Epidermal melanocyte (primary cell): ENCODE results near the gene COQ8A.
"Not testable (repeated sequence)": the region's sequence is repeated elsewhere in the genome, so short reads cannot be mapped to it uniquely, and the experiment has no call there.

Source experiments
- DNase-seq: peaks from one replicate; pipeline ENCODE4 v3.0.0; 2011; ENCODE audit warnings: low spot score; ENCODE audit not compliant: insufficient read length

COQ8A gene

GRCh38 chr1:226983247-226983991 is 43.3 kb downstream of the COQ8A start:
- no peak for DNase-seq

DNA sequence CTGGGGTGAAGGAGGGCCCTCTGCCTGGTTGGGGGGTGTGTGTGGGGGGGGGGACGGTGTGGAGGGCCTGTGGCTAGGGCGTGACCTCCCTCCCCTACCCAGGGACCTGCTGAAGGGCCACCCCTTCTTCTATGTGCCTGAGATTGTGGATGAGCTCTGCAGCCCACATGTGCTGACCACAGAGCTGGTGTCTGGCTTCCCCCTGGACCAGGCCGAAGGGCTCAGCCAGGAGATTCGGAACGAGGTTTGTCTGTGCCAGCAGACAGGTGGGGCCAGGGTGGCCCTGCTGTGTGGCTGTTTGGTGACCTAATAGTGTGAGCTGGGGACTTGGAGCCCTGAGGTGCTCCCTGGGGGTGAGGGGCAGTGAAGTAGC is 43.9 kb downstream of the COQ8A start:
- no peak for DNase-seq

- no peak for DNase-seq
Observed at GRCh38 chr1:226984521-226985238, 44.6 kb downstream of the COQ8A start.

GRCh38 chr1:226985239-226985838 is 45.2 kb downstream of the COQ8A start:
- no peak for DNase-seq

DNA sequence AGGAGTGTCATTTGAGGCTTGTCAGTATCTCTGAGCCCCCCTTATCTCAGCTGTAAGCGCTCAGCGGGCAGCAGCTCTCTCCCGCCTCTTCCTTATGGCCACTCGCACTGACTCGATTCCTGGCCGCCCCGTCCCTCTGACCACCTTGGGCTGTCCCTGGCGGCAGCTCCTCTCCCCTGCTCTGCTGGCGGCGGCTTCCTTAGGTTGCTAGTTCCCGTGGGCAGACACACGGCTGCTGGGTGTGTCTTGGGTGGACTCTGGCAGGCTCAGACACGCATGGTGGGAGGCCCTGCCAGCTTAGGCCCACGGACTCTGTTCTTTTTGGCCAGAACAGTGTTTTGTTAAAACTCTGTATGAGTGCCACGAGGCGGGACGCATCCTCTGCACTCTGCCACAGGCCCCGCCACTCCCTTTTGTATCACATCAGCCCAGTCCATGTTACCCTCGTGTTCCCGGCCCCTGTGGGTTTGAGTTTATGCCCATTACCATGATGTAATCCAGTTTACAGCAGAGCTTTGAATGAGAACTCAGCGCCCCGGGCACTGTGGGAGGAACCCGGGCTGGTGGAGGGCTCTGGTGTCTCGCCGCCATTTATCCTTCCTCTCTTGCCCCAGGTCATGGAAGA is 45.9 kb downstream of the COQ8A start:
- DNase-seq, result no peak

DNA sequence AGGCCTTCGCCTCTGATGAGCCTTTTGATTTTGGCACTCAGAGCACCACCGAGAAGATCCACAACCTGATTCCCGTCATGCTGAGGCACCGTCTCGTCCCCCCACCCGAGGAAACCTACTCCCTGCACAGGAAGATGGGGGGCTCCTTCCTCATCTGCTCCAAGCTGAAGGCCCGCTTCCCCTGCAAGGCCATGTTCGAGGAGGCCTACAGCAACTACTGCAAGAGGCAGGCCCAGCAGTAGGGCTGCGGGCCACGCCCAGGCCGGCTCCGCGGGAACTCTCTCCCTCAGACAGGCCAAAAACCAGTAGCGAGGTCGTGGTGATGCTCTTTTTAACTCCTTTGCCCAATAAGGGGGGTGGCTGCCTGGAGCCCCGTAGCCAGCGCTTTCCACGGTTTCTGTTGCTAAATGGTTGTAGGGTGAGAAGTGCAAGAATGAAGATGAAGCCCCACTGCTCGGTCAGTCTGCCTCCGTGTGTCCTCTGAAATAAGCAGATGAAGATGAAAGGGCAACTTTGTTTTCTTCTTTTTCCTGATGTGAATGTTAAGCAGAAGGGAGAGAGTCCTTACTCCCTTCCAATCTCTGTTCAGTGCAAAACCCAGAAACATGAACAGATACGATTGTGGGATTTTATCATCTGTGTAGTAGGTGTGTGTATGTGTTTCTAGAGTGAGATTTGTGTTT is 46.5 kb downstream of the COQ8A start:
- DNase-seq, result no peak

DNA sequence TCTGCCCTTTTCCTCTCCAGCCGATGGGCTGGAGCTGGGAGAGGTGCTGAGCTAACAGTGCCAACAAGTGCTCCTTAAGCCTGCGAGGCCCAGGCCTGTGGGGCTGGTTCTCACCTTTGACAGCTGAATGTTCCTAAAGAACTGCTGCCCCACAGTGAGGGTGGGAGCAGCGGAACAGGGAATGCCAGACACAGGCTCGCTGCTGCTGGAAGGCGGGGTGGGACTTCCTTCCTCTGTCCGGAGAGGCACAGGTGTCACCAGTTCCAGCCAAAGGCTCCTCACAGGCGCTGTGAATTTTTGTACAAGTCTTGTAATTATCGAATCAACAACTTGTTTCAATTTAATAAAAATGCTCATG is 47.1 kb downstream of the COQ8A start:
- no peak for DNase-seq

DNA sequence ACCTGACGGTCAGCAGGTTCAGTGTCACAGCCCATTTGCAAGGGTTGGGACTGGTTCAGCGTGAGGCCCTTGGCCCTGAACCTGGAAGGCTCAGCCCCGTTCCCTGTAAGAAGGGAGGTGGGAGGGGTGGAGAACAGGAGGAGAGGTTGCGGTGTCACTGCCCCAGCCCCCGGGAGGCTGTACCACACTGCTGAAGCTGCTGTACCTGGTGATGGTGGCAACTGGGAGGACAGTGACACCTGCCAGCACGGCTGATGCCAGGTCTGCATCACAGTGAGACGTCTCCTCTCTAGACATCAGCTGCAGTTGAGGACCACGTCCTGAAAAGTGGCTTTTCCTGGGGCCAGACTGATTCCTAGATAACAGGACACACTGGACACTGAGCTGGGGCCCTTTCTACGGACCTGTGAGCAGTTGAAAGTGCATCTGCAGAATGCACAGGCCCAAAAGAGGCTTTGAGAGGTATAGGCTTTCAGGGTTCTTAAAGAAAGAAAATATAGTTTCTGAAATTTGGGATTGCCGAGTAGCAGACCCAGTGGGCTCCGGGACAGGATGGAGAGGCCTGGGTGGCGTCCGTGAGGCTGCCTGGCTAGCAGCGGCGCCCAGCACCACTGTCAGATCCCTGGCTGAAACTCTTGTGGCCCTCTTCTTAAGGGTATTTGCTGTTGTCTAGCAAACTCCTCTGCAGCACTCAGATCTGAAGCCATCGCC is 47.7 kb downstream of the COQ8A start:
- no peak for DNase-seq

- DNase-seq, result no peak
Observed at GRCh38 chr1:226988334-226988666, 48.2 kb downstream of the COQ8A start.

DNA sequence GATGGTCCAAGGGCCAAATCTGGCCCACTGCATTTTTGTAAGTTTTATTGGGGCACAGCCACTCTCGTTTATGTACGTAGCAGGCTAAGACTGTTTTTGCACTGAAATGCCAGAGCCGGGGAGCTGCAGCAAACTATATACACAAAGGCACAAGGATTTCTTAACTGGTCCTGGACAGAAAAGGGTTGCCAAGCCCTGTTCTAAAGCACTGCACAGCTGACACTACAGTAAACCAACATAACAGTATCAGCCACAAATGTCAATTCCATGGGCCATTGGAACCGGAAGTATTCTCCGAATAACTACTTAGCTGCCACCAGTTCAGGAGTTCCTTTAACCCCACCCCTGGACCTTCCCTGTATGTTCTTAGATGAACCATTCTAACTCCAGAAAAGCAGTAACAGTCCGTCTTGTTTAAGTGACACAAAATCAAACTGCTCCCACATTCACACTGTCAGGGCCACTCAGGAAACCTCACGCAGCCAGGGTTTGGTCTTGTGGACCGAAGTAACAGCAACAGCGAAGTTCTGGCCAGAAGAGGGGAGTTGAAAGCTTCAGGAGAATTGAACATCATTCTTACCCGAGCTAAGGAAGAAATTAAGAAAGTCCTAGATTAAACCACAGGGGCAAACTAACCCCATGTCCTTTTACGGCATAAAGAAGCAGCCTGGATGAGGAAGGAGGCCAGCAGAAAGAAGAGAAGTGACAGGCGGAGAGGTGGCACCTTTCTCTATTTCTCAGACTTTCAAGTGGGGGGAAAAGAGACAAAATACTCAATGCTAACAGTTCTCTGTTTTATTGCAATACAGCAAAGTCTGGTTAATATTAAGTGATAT is 49.2 kb downstream of the COQ8A start:
- no peak for DNase-seq

- DNase-seq, result no peak
Observed at GRCh38 chr1:226990133-226990716, 50.1 kb downstream of the COQ8A start.

- DNase-seq, result no peak
Observed at GRCh38 chr1:226991920-226992319, 51.8 kb downstream of the COQ8A start.

DNA sequence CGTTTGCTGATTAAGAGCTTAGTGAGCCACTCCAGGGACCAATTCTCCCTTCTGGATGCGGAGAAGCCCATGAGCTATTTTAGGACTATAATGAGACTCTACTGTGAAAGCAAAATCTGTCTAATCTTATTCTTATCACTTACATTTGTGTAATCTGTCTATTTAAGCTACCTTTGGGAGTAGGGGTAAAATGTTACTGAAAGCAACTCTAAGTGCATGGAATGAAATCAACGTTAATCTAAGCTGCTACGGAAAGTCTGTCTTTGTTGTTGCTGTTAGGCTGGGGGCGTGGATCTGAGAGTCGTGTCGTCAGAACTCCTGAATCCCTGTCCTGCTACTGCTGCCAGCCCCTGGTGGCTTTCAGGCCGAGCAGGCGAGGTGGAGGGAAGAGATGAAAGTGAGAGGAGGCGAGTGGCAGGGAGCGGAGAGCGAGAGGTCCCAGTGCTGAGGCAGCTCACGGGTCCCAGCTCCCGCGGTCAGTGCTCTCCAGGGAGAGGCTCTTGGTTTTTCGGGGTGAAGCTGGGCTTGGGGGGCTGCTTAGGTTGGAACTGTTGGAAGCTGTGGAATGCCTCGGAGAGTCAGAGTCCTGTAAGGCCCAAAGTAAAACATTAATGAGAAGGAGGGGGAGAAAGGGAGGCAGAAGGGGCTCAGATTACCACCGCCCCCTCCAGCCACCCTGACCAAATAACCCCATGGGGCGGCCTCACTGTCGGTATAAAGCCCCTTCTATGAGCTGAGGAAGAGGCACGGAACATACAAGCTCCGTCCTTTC is 53.9 kb downstream of the COQ8A start:
- no peak for DNase-seq

DNA sequence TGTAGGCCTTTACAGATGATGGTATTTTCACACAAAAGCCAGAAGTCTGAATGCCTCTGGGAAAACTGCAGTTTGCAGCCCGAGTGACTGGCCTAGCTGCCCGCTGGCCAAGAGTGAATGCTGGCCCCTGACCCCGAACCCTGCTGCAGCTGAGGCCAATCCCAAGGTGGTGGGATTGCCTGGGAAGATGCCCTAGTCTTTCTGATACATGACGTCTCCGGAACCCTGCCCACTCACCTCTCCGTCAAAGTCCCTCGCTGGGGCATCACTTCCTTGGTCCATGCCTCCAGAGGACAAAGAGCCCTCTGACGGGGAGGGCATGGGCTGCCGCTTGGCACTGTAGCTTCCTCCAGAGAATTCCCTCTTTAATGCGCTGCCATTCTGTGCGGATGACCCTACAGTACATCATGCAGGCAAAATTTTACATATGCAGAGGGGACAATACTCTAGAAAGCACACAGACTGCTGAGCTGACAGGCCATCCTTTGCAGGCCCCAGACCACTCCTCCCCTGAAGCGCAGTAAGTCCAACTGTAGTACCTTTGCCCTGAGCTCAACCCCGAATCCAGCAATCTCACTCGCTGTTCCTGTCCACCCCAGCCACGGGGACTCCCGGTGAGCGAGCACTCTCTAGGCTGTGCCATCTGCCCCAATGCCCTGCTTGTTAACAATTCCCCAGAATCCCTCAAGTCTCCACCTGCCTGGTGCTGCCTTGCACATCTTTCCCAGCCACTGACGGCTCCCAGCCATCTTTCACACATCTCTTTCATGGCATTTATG is 54.7 kb downstream of the COQ8A start:
- DNase-seq, result no peak

DNA sequence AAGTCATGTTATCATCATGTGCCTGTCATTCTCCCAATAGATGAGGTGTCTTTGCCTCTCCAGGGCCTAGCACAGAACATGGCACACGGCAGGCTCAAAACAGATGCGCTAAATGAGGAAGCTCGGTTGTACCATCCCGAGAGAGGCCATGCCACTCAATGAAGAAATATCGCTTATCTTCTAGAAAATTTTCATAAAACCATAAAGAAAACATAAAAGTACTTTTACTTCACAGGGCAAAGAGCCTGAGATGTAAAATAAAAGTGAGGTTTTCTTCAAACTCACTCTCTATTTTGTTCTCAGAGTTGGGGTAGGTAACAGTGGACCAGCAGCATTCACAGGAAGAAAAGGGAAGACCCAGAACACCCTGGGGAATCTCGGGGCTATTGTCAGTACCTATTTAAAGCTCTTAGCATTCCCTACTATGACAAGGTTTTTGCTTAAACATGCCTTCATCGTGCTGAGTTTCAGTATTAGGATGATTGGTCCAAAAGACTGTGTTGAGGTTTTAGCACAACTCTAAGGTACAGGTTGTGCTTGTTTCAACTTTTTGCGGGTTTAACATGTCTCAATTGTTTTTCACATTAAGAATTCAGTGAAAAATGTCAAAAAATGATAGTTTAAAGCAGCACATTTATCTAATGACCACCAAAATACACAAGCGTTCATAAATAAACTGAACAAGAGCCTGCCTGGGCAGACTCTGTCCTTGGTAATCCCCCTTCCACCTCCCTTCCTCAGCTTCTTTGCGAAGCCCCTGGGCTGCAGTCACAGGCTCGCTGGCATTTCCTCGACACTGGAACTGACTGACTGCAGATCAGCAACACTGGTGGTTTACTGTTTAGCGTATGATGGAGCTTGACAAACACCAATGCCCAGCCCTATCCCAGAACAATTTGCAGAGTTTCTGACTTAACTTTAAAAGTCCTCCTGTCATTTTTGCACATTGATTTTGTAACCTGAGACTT is 55.6 kb downstream of the COQ8A start:
- DNase-seq, result no peak

GRCh38 chr1:226999579-226999978 is 59.5 kb downstream of the COQ8A start:
- not testable (repeated sequence) for DNase-seq

DNA sequence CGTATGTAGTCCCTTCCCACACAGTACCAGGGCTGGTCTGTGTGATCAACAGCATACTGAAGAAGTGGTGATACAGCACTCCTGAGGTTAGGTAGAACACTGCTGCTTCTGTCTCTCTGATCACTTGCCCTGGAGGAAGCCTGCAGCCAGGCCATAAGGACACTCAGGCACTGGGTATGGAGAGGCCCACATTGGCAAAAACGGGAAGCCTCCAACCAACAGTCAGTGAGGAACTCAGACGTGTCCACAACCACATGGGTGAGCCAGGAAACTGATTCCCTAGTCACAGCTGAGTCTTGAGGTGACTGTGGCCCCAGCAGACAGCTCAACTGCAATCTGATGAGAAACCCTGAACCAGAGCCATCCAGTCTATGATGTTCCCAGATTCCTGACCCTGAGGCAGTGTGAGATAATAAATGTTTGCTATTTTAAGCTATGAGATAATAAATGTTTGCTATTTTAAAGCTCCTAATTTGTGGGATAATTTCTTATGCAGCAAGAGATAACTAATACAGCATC is 62.5 kb downstream of the COQ8A start:
- DNase-seq, result no peak
